Gastrocnemius medialis (tissue), 4 donors: ENCODE data around the gene ZNF777.

Experiments
- CTCF ChIP-seq, 5 experiments: fragments of 450-650 bp in 3 of 5; fragments of 200-600 bp in 2 of 5; sonication (generic) in 2 of 5; IDR thresholded peaks in 4 of 5; conservative IDR thresholded peaks in 1 of 5; 1 replicate in 4 of 5; 2 replicates in 1 of 5; pipeline ENCODE4 v1.5.1; 2016 to 2019; ENCODE audit warnings: antibody characterized with exemption in 5 of 5, mild to moderate bottlenecking in 3 of 5, moderate library complexity in 3 of 5
- POLR2A ChIP-seq, 2 donors: fragments of 450-650 bp; IDR thresholded peaks; one replicate each; pipeline ENCODE4 v1.6.1; 2017; ENCODE audit warnings: antibody characterized with exemption in 2 of 2, mild to moderate bottlenecking in 2 of 2, moderate library complexity in 2 of 2

GRCh38 chr7:149450821-149451220 lies 10.0 kb downstream of the ZNF777 start:
- TF ChIP-seq CTCF (IDR thresholded peaks at IDR 0.05 in 4 of 5, conservative IDR thresholded peaks at IDR 0.05 in 1 of 5) = no peak
- no peak for TF ChIP-seq POLR2A (IDR thresholded peaks at IDR 0.05)
